GM21786 (cell line): ENCODE results near the gene ATP5MC3.
"Not testable (repeated sequence)": the region's sequence is repeated elsewhere in the genome, so short reads cannot be mapped to it uniquely, and the experiment has no call there.

Source experiments
- ATAC-seq: cut with Tn5 transposase; IDR thresholded peaks from one replicate; pipeline ENCODE4 v1.9.1; 2021; ENCODE audit not compliant: unreplicated experiment

The ATP5MC3 gene

DNA sequence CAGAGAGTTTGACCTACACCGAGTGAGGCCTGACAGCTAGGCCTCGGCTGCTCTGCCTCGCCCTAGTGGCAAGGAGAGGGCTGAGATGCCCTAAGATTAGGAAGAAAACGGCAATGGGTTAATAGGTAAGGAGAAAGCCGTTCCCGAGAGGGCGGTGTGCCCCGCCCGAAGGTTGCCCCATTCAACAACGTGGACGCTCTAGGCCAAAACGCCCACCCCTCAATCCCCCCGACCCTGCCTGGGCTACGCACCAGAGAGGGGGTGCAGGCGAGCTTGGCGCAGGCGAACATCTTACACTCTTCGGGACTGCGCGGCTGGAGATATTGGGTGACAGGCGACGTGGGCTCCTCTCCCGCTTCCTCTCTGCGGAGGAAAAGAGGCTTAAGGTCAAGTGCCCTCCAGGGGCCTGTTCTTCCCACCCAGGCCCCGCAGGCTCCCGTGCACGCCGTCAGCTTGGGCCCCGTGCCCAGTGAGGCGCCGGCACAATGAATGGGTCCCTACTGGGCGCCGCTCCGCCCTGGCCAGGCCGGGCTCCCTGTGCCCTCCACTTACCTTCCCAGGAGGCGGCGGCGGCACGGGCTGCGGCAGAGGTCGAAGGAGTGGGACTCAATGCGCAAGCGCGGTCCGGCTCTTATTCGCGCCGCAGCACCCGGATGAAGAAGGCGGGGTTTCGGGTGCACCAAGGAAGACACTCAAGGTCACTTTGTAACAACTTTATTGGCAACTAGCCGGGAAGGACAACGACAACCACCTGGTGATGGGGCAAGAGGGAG, at the start of gene ATP5MC3:
Gene ATP5MC3 (minus strand): TSS at position 607 of the 773 bp plus-strand sequence. CDS start 317 bp downstream, at position 290.
- peak; percentile 90 for ATAC-seq

DNA sequence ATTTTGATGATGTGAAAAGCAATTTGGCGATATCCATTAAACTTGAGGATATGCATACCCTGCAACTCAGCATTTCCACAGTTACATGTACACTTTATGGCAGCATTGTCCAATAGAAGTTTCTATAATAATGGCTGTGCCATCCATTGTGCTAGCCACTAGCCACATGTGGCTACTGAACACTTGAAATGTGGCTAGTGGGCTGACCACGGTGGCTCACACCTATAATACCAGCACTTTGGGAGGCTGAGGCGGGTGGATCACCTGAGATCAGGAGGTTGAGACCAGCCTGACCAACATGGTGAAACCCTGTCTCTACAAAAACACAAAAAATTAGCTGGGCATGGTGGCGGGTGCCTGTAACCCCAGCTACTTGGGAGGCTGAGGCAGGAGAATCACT, 47.1 kb upstream of the ATP5MC3 start:
- not testable (repeated sequence) for ATAC-seq

DNA sequence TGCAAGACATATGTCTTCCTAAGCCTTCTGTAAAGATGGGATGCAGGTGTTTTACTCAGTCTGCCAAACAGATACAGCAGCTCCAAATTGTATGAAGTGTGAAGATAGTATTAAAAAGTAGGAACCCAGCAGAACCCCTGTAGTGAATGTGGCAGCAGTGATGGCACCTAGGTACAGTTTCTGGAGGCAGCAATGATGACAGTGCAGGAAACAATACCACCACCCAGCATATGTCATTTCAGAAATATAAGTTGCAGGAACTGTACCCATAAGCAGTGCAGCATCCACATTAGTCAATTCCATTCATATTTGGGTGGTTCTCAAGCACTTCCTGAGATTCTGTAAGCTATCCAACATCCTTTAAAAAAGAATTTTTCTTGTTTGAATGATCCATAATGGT, 46.7 kb upstream of the ATP5MC3 start:
- ATAC-seq, result no peak

DNA sequence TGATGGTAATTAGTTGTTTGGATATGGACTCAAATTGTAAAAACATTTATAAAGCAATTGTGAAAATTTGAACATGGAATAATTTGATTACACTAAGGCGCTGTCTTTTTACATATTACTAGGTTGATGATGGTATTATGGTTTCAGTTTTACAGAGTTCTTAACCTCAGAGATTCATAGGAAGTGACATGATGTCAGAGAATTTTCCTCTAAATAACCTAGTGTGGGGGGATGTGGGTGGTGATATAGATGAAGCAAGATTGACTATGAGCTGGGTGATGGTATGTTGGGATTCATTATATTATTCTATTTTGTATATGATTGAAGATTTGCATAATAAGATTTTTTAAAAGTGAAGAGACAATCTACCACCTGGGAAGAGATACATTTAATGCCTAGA, 45.9 kb upstream of the ATP5MC3 start:
- no peak for ATAC-seq

DNA sequence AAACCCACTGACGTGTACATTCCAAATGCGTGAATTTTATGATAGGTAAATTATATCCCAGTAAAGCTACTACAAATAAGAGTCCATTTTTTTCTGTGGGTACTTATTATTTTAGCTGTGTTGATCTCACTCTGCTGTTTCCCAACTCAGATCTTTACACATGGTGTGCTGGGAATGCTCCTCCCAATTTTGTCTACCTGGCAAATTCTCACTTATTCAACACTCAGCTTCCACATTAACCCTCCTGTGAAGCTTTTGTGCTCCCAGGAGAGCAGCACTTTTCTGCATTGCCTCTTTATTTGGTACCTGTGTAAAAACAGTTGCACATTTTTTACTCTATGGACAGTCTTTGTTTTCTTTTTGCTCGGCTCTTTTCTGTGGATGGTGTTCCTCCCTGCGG, 38.6 kb upstream of the ATP5MC3 start:
- no peak for ATAC-seq

DNA sequence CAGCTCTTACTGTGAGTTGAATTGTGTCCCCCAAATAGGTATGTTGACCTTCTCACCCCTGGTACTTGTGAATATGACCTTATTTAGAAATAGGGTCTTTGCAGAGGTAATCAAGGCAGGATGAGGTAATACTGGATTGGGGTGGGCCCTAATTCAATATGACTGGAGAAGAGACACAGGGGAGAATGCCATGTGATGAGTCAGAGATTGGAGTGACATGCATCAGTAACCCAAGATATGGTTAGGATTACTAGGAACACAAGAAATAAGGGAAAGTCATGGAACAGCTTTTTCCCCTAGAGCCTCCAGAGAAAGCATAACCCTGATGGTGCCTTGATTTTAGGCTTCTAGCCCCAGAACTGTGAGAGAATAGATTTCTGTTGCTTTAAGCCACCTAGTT, 37.0 kb upstream of the ATP5MC3 start:
- no peak for ATAC-seq

DNA sequence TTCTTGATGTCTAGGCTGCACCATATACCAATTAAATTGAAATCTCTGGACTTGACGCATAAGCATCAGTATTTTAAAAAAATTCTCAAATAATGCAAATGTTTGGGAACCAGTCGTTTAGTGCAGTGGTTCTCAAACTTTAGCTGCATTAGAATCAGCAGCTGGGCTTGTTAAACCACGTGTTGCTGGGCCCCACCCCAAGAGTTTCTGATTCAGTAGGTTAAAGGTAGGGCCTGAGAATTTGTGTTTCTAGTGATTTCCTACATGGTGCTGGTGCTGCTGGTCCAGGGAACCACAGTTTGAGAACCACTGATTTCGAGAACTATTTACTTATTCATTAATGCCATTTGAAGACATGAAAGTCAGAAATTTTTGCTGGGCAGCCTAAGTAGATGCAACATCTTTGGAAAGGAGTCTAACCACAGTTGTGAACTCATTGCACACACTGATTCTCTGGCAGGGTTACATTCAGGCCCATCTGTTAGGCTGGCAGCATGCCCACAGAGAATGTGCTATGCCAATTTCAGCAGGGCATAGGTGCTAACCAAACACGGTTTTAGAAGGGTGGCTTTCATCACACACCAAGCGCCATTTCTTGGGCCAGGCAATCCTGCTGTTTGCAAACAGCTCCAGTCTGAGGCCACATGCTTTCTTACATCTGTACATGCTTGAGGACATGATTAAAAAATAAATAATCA, 26.4 kb upstream of the ATP5MC3 start:
- no peak for ATAC-seq

DNA sequence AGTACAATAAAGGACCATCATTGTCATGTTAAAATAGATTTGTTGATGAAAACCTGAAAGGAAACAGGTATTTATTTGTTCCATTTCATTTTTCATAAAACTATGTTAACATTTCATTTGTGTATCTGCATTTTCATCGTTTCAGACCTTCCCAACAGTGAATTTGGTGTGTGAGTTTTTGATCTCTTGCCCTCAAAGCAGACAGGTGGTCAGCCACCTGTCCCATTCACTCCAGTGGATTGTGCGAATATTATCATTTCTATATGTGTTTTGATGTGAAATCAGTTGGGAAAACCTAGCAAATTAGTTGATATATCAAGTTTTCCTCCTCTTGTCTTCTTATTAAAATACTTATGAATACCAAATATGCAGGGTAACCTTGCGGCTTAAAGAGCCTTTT, 25.4 kb upstream of the ATP5MC3 start:
- no peak for ATAC-seq

DNA sequence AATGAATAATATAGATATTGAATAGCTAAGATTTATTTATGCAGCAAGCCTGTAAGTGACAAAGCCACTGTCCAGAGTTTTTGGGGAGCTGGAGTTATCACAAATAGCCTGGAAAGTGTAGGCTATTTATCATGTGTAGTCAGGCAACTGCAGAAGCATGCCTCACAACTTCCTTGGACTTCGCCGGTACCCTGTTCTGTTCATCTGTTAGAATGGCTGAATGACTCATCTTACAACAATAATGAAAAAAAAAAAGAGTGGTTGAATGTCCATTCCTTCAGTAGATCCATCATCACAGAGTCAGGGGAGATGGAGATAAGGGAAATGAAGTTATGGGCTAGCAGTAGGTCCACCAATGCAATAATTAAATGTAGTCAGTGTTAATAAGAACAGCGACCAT, 24.0 kb upstream of the ATP5MC3 start:
- no peak for ATAC-seq

DNA sequence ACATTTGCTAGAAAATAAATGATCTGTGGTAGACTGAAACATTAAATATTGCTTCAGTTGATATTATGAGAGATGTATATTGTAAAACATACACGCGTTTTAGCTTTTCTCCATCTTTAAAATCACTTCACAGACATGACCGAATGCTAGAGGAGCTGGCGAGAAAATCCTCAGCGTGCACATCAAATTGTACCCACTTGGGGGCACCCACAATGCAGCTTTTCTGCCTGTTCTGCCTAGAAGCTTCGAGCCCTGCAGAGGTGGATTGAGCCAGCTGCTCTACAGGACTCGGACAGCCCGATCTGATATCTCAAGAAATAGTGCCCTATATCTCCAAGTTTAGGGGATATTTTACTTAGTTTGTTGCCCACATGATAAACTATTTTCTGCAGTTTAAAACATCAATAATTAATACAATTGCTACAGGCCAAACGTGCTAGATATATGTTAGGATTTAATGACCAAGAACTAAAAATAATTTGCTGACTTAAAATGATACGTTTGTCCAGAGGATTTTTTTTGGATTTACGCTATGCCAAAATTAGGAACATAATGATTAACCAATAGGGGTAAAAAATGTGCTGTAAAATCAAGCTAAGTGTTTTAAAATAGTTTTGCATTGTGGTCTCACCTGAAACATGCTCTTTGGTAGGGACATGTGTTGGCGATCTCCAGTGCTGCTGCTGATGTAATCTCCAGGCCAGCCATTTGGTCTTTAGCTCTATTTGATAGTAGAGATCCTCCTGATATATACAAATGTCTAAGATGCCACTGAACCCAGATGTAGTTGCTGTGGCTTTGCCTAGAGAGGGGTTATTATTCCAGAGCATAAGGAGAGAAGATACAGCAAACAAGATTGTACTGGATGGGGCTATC, 22.3 kb upstream of the ATP5MC3 start:
- peak; percentile 89 for ATAC-seq

DNA sequence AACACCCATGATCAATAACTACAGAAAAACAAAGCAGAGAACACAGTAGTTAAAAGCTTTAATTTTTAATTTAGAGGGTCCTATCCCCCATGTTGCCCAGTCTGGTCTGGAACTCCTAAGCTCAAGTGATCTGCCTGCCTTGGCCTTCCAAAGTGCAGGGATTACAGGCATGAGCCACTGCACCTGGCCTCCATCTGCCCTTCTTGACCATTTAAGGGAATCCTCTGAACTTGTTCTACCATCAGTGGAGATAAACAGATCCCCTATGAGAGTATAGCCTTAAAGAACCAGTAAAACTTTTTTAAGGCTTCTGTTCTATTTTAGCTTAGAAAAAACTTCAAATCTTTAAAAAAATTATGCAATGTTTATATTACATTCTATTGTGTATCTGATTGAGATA, 13.5 kb upstream of the ATP5MC3 start:
- no peak for ATAC-seq

DNA sequence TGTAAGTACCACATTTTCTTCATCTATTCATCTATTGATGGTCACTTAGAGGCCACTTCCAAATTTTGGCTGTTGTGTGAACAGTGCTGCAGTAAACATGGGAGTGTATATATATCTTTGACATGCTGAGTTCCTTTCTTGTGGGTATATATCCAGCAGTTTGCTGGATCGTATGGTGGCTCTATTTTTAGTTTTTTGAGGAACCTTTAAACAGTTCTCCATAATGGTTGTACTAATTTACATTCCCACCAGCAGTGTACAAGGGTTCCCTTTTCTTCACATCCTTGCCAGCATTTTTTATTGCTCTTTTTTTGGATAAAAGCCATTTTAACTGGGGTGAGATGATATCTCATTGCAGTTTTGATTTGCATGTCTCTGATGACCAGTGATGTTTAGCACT, 7.3 kb upstream of the ATP5MC3 start:
- no peak for ATAC-seq

DNA sequence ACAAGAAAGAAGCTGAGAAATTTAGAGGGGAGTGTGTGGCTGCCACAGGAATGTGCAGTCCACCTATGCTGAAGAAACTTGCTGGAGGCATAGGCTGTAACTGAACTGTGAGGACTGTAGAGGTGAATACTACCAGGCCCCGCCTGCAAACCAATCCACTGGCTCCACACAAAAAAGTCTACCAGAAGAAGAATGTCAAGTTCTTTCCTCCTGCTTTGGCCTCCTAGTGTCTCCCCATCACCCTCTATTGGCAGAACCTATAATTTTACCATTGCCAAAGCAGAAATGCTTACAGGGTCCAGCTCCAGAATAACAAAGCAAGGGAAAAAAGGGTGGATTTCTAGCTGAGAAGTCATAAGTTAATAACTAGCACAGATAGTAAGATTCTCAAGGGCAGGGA, 5.9 kb upstream of the ATP5MC3 start:
- ATAC-seq, result peak; percentile 84

DNA sequence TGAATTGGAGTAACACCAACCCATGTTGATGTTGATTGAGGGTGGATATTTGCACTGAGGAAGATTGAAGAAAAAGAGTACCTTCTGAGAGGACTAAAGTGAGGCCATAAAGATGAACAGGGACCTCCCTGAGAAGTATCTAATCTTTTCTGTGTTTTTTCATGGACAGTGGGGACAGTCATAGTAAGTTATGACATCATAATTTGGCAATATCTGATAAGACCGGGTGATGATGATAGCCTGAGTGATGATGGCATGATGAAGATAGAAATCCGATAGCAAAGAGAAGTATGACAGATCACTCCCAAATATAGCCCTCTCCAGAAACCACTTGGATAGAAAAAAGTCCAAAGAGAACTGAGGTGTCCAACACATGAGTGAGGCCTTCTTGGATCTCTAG, 2.2 kb upstream of the ATP5MC3 start:
- ATAC-seq, result no peak

DNA sequence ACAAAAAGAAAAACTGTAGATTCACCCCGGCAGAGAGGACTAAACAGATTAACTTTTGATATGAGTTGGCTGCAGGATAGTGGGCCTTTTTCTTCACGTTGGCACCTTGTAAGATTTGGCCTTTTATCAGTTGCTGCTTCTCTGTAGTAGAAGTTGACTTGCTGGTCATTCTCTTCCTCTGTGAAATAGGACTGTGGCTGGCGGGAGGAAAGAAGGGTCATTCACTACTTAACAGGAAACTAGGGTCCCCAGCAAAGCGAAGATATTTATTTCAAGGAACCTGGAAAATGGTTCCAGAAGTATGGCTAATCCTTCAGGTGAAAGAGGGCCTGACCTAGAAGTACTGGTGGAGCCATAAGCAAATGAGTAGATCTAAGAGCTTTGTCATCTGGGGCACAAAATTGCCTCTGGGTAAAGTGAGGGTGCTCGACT, 383 bp upstream of the ATP5MC3 start:
- ATAC-seq, result no peak

DNA sequence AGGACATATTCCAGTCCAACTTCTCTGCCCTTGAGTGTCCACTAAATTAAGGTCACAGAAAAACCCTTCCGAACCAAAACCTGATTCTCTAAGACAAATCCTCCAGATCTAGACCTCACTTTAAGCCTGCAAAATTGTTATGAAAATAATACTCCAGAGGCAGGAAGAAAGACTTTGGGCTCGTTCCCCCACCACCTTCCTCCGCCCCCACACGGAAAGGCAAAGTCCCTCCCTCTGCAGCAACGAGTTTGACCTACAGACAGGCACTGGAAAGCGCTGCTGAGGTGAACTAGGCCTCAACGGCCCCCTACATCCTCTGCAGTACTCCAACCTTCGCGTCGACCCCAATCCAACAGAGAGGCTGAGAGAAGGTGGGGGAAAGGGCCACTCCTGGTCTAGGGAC, 808 bp downstream of the ATP5MC3 start:
- ATAC-seq, result peak; percentile 47

DNA sequence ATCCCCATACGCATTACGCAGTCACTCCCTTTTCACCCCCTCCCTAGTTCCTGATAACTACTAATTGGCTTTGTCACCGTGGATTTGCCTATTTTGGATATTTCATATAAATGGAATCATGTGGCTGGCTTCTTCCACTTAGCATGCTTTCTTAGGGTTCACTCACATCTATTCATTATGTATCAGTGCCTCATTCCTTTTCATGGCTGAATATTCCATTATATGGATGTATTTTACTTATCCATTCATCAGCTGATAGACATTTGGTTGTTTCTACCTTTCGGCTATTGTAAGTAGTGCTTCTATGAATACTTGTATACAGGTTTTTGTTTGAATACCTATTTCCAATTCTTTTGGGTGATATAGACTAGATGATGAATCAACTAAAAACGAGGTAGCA, 4.9 kb downstream of the ATP5MC3 start:
- ATAC-seq, result no peak

DNA sequence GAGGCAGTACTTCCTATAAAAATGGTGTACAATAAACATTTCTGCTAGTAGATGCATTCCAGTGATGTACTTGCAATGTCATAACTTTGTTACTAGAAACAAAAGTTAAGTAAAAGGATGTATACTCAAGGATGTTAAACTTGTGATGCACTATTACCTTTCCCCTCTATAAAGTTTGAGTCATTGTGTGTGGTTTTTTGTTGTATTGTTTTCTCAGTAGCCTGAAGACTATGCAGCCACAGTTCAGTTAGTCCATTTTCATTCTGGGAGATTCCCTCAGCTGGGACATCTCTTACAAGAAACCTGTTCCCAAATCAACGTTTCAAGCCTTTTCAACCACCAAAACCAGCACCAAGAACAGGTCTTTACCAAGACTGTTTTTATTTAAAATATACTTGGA, 5.6 kb downstream of the ATP5MC3 start:
- no peak for ATAC-seq

DNA sequence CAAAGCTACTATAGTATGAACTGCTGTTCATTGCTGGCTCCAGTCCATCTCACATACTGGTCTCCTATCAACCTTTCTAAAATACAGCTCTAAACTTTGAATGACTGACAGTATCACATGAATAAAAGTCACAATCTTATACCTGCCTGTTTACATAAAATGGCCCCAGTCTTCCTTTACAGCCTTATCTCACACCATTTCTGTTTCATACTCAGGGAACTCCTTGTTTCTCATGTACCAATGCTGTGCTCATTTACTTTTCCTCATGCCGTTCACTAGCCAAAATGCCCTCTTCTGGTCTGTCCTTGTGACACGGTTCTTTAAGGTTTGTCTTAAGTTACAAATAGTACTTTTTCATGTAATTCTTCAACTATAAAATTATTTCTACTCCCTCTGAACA, 6.2 kb downstream of the ATP5MC3 start:
- ATAC-seq, result no peak

DNA sequence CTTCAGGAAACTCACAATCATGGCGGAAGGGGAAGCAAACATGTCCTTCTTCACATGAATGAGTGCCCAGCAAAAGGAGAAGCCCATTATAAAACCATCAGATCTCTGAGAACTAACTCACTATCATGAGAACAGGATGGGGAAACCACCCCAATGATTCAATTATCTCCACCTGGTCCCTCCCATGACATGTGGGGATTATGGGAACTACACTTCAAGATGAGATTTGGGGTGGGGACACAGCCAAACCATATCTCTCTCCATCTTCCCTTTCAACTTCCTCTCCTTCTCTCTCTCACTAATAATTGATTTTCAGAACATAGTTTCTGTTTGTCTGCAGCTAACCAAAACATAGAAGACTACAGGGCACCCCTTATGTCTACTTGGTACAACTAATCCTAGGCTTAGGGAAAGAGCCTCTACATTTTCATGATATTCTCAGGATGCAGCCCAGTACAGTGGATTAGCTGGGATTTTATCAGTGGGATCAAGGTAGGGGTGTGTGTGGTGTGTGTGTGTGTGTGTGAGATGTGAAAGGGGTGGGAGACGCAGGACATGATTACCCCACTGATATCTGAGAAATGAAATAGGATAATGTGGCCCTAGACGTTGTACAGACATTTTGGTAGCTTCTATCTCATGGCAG, 10.7 kb downstream of the ATP5MC3 start:
- ATAC-seq, result no peak

DNA sequence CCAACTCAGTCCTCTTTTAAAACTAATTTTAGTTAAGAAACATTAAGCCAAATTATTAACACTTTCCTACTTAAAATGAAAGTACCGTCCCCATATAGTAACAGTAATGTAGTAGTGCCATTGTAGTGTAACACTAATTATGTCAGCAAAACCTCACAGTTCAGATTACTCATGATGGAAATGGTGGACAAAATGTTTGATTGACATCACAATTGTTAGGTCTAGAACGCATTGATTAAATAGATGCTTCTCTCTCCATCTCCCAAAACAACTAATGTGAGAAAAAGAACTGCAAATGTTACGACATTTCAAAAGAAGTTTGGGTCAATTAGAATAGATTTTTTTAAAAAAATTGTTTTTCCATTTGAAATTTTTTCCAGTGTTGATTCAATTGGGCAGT, 12.3 kb downstream of the ATP5MC3 start:
- no peak for ATAC-seq
